Measurements from ENCODE around the gene KIF4B. TPM values are rescaled to one million over a fixed set of nuclear protein-coding genes. Genes with fewer than 3 reads are reported as not detected.
"Not testable (repeated sequence)": the region's sequence is repeated elsewhere in the genome, so short reads cannot be mapped to it uniquely, and the experiment has no call there.

Gene KIF4B
- total RNA-seq, 1 donor from 2014 or later = 0.54 TPM

DNA sequence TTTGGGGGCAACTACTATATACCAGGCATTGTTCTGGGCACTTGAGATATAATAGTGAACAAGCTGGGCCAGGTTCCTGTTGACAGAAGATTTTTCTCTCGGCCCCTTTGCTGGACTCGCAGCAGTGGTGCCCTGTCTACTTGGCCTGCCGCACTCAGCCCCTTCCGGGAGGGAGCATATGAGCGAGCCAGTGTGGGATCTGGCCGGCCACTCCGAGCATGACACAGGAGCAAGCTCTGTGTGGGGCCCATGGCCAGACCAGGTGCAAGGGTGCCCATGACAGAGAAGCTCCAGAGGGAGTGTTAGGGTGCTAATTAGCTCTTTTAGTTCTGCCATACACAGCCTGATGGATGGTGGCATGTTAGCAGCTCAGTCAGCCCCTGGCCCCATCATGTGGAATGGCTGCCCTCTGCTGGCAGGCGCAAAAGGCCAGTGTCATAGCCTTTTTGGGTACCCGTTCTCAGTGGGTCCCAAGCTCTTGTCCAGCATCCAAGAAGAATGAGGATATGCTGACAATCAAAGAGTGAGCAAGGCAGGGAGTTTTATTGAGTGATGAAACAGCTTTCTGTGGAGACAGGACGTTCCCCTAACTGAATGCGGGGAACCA is 9.3 kb upstream of the KIF4B start:
- no peaks in the 10 kb centered on the region for H3K4me1 Mint-ChIP-seq (ENCODE audit: unreplicated experiment)
- no peak overlapping the region for H3K4me3 Mint-ChIP-seq (ENCODE audit: unreplicated experiment)
- peak; percentile 5 for DNase-seq (ENCODE audit: low spot score)
- no peak overlapping the region for H3K27ac Mint-ChIP-seq (ENCODE audit: unreplicated experiment)
- H3K36me3 Mint-ChIP-seq (ENCODE audit: low read depth, unreplicated experiment) = no peaks in the 10 kb centered on the region
- peaks cover 3% of the 10 kb centered on the region for H3K27me3 Mint-ChIP-seq (ENCODE audit: unreplicated experiment)
- TF ChIP-seq, protein P1, sequence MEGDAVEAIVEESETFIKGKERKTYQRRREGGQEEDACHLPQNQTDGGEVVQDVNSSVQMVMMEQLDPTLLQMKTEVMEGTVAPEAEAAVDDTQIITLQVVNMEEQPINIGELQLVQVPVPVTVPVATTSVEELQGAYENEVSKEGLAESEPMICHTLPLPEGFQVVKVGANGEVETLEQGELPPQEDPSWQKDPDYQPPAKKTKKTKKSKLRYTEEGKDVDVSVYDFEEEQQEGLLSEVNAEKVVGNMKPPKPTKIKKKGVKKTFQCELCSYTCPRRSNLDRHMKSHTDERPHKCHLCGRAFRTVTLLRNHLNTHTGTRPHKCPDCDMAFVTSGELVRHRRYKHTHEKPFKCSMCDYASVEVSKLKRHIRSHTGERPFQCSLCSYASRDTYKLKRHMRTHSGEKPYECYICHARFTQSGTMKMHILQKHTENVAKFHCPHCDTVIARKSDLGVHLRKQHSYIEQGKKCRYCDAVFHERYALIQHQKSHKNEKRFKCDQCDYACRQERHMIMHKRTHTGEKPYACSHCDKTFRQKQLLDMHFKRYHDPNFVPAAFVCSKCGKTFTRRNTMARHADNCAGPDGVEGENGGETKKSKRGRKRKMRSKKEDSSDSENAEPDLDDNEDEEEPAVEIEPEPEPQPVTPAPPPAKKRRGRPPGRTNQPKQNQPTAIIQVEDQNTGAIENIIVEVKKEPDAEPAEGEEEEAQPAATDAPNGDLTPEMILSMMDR (IDR thresholded peaks at IDR 0.05; ENCODE audit: unreplicated experiment) = no peak
- H3K9me3 Mint-ChIP-seq (ENCODE audit: unreplicated experiment) = no peaks in the 10 kb centered on the region

DNA sequence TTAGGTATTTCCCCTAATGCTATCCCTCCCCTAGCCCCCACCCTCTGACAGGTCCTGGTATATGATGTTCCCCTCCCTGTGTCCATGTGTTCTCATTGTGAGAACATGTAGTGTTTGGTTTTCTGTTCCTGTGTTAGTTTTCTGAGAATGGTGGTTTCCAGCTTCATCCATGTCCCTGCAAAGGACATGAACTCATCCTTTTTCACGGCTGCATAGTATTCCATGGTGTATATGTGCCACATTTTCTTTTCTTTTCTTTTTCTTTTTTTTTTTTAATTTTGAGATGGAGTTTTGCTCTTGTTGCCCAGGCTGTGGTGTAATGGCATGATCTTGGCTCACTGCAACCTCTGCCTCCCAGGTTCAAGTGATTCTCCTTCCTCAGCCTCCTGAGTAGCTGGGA is 7.3 kb upstream of the KIF4B start:
- H3K36me3 Mint-ChIP-seq (ENCODE audit: low read depth, unreplicated experiment); DNase-seq (ENCODE audit: low spot score); H3K4me3 Mint-ChIP-seq (ENCODE audit: unreplicated experiment); H3K4me1 Mint-ChIP-seq (ENCODE audit: unreplicated experiment); H3K9me3 Mint-ChIP-seq (ENCODE audit: unreplicated experiment); H3K27ac Mint-ChIP-seq (ENCODE audit: unreplicated experiment); H3K27me3 Mint-ChIP-seq (ENCODE audit: unreplicated experiment): not testable (repeated sequence)

DNA sequence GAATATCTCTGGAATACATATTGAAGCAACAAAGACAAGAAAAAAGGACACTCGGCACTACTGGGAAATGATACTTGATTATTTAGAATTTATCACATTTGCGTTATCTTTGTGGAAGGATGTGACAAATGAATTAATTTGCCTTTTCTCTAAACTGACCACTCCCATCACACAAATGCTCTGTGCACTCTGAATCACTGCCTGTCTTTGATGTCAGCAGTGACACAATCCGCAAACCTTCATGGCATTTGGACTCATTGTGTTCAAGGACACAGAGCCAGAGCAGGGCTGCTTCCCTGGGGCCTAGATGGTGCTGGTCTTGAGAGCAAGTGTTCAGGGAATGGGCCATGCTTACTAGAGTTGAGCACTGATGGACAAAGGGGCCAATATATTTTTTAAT is 4.9 kb upstream of the KIF4B start:
- Mint-ChIP-seq H3K27ac (ENCODE audit: unreplicated experiment) (no peak overlapping the region), H3K27me3 (ENCODE audit: unreplicated experiment) (peaks cover 1% of the 10 kb centered on the region), H3K4me3 (ENCODE audit: unreplicated experiment) (no peak overlapping the region), H3K9me3 (ENCODE audit: unreplicated experiment) (no peaks in the 10 kb centered on the region), H3K4me1 (ENCODE audit: unreplicated experiment) (no peaks in the 10 kb centered on the region), H3K36me3 (ENCODE audit: low read depth, unreplicated experiment) (no peaks in the 10 kb centered on the region)
- no peak for DNase-seq (ENCODE audit: low spot score)
- TF ChIP-seq, protein P1 (IDR thresholded peaks at IDR 0.05; ENCODE audit: unreplicated experiment) = no peak

DNA sequence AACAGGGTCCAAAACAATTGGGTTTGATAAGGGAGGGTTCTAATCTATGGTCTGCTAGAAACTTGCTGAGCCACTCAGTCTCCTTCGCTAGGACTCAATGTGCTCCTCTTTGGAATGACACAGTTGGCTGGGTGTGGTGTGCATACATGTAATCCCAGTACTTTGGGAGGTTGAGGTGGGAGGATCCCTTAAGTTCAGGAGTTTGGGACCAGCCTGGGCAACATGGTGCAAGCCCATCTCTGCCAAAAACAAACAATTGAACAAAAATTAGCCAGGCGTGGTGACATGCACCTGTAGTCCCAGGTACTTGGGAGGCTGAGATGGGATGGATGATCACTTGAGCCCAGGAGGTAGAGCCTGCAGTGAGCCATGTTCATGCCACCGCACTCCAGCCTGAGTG is 2.7 kb upstream of the KIF4B start:
- DNase-seq (ENCODE audit: low spot score) = no peak
- H3K27me3 Mint-ChIP-seq (ENCODE audit: unreplicated experiment) = peaks cover 1% of the 10 kb centered on the region
- H3K9me3 Mint-ChIP-seq (ENCODE audit: unreplicated experiment) = peaks cover 12% of the 10 kb centered on the region
- peaks cover 11% of the 10 kb centered on the region for H3K36me3 Mint-ChIP-seq (ENCODE audit: low read depth, unreplicated experiment)
- TF ChIP-seq, protein P1 (IDR thresholded peaks at IDR 0.05; ENCODE audit: unreplicated experiment) = no peak
- H3K4me1 Mint-ChIP-seq (ENCODE audit: unreplicated experiment) = no peaks in the 10 kb centered on the region
- no peak overlapping the region for H3K4me3 Mint-ChIP-seq (ENCODE audit: unreplicated experiment)
- H3K27ac Mint-ChIP-seq (ENCODE audit: unreplicated experiment) = no peak overlapping the region

DNA sequence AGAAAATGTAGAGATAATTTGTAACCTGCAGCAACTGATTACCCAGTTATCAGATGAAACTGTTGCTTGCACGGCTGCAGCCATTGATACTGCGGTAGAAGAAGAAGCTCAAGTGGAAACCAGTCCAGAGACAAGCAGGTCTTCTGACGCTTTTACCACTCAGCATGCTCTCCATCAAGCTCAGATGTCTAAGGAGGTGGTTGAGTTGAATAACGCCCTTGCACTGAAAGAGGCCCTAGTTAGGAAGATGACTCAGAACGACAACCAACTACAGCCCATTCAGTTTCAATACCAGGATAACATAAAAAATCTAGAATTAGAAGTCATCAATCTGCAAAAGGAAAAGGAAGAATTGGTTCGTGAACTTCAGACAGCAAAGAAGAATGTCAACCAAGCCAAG is 1.7 kb downstream of the KIF4B start:
- Mint-ChIP-seq H3K9me3 (ENCODE audit: unreplicated experiment) (peaks cover 12% of the 10 kb centered on the region), H3K4me3 (ENCODE audit: unreplicated experiment) (no peak overlapping the region), H3K4me1 (ENCODE audit: unreplicated experiment) (no peaks in the 10 kb centered on the region), H3K27me3 (ENCODE audit: unreplicated experiment) (peaks cover 1% of the 10 kb centered on the region), H3K36me3 (ENCODE audit: low read depth, unreplicated experiment) (peaks cover 14% of the 10 kb centered on the region), H3K27ac (ENCODE audit: unreplicated experiment) (no peak overlapping the region)
- TF ChIP-seq, protein P1 (IDR thresholded peaks at IDR 0.05; ENCODE audit: unreplicated experiment) = no peak
- no peak for DNase-seq (ENCODE audit: low spot score)

Measured in endothelial cell (in vitro differentiated cells).